GM23338 (cell line): ENCODE measurements around the gene SPRR1A. TPM values are rescaled to one million over a fixed set of nuclear protein-coding genes. Genes with fewer than 3 reads are reported as not detected.

Experiments used
- ATAC-seq: fragments of 200-7000 bp; cut with Tn5 transposase; 3 replicates; pipeline ENCODE4 v1.9.1; 2020
- DNase-seq: peaks from one replicate; pipeline ENCODE4 v3.0.0-alpha.2; 2015; ENCODE audit warnings: low spot score
- H2AFZ ChIP-seq: fragments of 200-600 bp; sonication (generic); 2 replicates; pipeline ENCODE4 v1.8.0; 2016; ENCODE audit warnings: antibody characterized with exemption, mild to moderate bottlenecking, moderate library complexity
- H3F3A ChIP-seq: fragments of 200-600 bp; sonication (generic); replicated peaks from 2 replicates; pipeline ENCODE4 v1.8.0; 2017; ENCODE audit warnings: antibody characterized with exemption, mixed run types, low read depth
- H3K27ac ChIP-seq: fragments of 200-600 bp; sonication (generic); 2 replicates; pipeline ENCODE4 v1.6.1; 2016; ENCODE audit warnings: low read depth
- H3K27me3 ChIP-seq: fragments of 200-600 bp; sonication (generic); 2 replicates; pipeline ENCODE4 v1.8.0; 2016; ENCODE audit warnings: mild to moderate bottlenecking, mixed run types, moderate library complexity; ENCODE audit not compliant: insufficient read depth
- H3K36me3 ChIP-seq: fragments of 200-600 bp; sonication (generic); 2 replicates; pipeline ENCODE4 v1.8.0; 2016; ENCODE audit warnings: mild to moderate bottlenecking; ENCODE audit not compliant: insufficient read depth
- H3K4me1 ChIP-seq: fragments of 200-600 bp; sonication (generic); 2 replicates; pipeline ENCODE4 v1.8.0; 2016; ENCODE audit warnings: mild to moderate bottlenecking, moderate library complexity; ENCODE audit not compliant: insufficient read depth
- H3K4me2 ChIP-seq: fragments of 200-600 bp; sonication (generic); 2 replicates; pipeline ENCODE4 v1.7.1; 2017; ENCODE audit warnings: mixed run types
- H3K4me3 ChIP-seq: fragments of 200-600 bp; sonication (generic); 2 replicates; pipeline ENCODE4 v1.6.1; 2016; ENCODE audit warnings: mixed run types
- H3K79me2 ChIP-seq: fragments of 200-600 bp; sonication (generic); replicated peaks from 2 replicates; pipeline ENCODE4 v1.8.0; 2017; ENCODE audit warnings: mild to moderate bottlenecking; ENCODE audit not compliant: insufficient read depth
- H3K9me2 ChIP-seq: fragments of 200-600 bp; sonication (generic); 2 replicates; pipeline ENCODE4 v1.8.0; 2017; ENCODE audit not compliant: insufficient read depth
- H4K20me1 ChIP-seq: fragments of 200-600 bp; sonication (generic); replicated peaks from 2 replicates; pipeline ENCODE4 v1.8.0; 2017; ENCODE audit warnings: mild to moderate bottlenecking; ENCODE audit not compliant: insufficient read depth
- H3K27ac Mint-ChIP-seq: 2 replicates; pipeline ENCODE4 v1.8.0; 2020; ENCODE audit warnings: inconsistent platforms, mild to moderate bottlenecking, moderate library complexity, mixed read lengths
- H3K27me3 Mint-ChIP-seq: 3 replicates; pipeline ENCODE4 v1.8.0; 2022; ENCODE audit warnings: low read depth, mild to moderate bottlenecking, moderate library complexity, mixed read lengths, inconsistent platforms; ENCODE audit not compliant: insufficient read depth, poor library complexity
- H3K36me3 Mint-ChIP-seq: 3 replicates; pipeline ENCODE4 v1.8.0; 2021; ENCODE audit warnings: low read depth, mild to moderate bottlenecking, inconsistent platforms, moderate library complexity, mixed read lengths
- H3K4me1 Mint-ChIP-seq: 3 replicates; pipeline ENCODE4 v1.8.0; 2020; ENCODE audit warnings: mild to moderate bottlenecking, inconsistent platforms, mixed read lengths
- H3K4me3 Mint-ChIP-seq: 3 replicates; pipeline ENCODE4 v1.8.0; 2021; ENCODE audit warnings: moderate library complexity, mild to moderate bottlenecking, inconsistent platforms, mixed read lengths
- H3K9me3 Mint-ChIP-seq: 3 replicates; pipeline ENCODE4 v1.8.0; 2020; ENCODE audit warnings: moderate library complexity, mild to moderate bottlenecking, inconsistent platforms, mixed read lengths
- CREB1 ChIP-seq: fragments of 250-450 bp; sonication (Bioruptor Pico); IDR thresholded peaks from 2 replicates; pipeline ENCODE4 v1.5.0; 2020; ENCODE audit warnings: low read depth, mild to moderate bottlenecking, moderate library complexity
- JUNB ChIP-seq: IDR thresholded peaks from one replicate; pipeline ENCODE4 v1.6.1; 2016; ENCODE audit warnings: antibody characterized with exemption; ENCODE audit not compliant: unreplicated experiment
- NANOG ChIP-seq: IDR thresholded peaks from 2 replicates; pipeline ENCODE4 v1.6.1; 2016; ENCODE audit warnings: antibody characterized with exemption, borderline replicate concordance
- ZNF114 ChIP-seq: fragments of 250-450 bp; sonication (Bioruptor Pico); IDR thresholded peaks from 2 replicates; pipeline ENCODE4 v1.5.0; 2020; ENCODE audit warnings: mild to moderate bottlenecking, moderate library complexity
- ZNF331 ChIP-seq: fragments of 250-450 bp; sonication (Bioruptor Pico); IDR thresholded peaks from 2 replicates; pipeline ENCODE4 v1.5.0; 2020; ENCODE audit warnings: low read depth, mild to moderate bottlenecking, moderate library complexity
- polyA plus RNA-seq: library from polyadenylated mRNA; unstranded; fragments of >200 nt; fragmentation: Nextera tagmentation; extraction: Ambion mirVana; gene quantifications from 2 replicates; pipeline ENCODE4 v1.2.1, GENCODE V29; 2016
- total RNA-seq: library from RNA; depleted of rRNA; stranded (reverse); fragments of >200 nt; shearing (Covaris generic); gene quantifications from 2 replicates; pipeline ENCODE4 v1.2.3, GENCODE V29; 2014
- TF ChIP-seq, protein P1 (sequence below): fragments of 250-450 bp; sonication (Bioruptor Pico); IDR thresholded peaks from 2 replicates; pipeline ENCODE4 v1.5.0; 2020; ENCODE audit warnings: mild to moderate bottlenecking, moderate library complexity
- TF ChIP-seq, protein P2 (sequence below), 2 experiments: fragments of 200-600 bp in 1 of 2; sonication (generic) in 1 of 2; conservative IDR thresholded peaks; 2 replicates each; pipeline versions ENCODE4 v1.5.1 to v1.6.1; 2016 to 2017; ENCODE audit warnings: antibody characterized with exemption in 2 of 2, low read depth in 2 of 2, mild to moderate bottlenecking in 2 of 2, moderate library complexity in 1 of 2

The SPRR1A gene
- total and polyA plus RNA-seq, 2 experiments from 2014 or later, result not detected

DNA sequence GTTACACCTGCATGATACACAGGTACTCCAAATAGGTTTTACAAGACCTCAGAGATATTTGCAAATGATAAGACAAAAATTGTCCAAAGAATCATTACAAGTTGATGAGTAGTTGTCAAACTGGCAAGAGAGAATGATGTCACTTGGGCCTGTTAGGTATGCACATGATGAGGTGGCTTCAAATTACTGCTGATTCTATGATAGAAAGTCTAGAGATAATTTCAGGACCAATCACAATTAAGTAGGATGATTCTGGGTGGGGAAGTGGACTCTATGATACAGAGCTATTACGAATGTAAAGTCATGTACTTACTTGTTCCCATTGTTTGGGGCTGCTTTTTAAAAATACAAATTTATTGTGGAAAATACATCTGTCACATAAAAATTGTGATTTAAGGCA, 41.9 kb downstream of the SPRR1A start (continued):
- TF ChIP-seq, protein P1, sequence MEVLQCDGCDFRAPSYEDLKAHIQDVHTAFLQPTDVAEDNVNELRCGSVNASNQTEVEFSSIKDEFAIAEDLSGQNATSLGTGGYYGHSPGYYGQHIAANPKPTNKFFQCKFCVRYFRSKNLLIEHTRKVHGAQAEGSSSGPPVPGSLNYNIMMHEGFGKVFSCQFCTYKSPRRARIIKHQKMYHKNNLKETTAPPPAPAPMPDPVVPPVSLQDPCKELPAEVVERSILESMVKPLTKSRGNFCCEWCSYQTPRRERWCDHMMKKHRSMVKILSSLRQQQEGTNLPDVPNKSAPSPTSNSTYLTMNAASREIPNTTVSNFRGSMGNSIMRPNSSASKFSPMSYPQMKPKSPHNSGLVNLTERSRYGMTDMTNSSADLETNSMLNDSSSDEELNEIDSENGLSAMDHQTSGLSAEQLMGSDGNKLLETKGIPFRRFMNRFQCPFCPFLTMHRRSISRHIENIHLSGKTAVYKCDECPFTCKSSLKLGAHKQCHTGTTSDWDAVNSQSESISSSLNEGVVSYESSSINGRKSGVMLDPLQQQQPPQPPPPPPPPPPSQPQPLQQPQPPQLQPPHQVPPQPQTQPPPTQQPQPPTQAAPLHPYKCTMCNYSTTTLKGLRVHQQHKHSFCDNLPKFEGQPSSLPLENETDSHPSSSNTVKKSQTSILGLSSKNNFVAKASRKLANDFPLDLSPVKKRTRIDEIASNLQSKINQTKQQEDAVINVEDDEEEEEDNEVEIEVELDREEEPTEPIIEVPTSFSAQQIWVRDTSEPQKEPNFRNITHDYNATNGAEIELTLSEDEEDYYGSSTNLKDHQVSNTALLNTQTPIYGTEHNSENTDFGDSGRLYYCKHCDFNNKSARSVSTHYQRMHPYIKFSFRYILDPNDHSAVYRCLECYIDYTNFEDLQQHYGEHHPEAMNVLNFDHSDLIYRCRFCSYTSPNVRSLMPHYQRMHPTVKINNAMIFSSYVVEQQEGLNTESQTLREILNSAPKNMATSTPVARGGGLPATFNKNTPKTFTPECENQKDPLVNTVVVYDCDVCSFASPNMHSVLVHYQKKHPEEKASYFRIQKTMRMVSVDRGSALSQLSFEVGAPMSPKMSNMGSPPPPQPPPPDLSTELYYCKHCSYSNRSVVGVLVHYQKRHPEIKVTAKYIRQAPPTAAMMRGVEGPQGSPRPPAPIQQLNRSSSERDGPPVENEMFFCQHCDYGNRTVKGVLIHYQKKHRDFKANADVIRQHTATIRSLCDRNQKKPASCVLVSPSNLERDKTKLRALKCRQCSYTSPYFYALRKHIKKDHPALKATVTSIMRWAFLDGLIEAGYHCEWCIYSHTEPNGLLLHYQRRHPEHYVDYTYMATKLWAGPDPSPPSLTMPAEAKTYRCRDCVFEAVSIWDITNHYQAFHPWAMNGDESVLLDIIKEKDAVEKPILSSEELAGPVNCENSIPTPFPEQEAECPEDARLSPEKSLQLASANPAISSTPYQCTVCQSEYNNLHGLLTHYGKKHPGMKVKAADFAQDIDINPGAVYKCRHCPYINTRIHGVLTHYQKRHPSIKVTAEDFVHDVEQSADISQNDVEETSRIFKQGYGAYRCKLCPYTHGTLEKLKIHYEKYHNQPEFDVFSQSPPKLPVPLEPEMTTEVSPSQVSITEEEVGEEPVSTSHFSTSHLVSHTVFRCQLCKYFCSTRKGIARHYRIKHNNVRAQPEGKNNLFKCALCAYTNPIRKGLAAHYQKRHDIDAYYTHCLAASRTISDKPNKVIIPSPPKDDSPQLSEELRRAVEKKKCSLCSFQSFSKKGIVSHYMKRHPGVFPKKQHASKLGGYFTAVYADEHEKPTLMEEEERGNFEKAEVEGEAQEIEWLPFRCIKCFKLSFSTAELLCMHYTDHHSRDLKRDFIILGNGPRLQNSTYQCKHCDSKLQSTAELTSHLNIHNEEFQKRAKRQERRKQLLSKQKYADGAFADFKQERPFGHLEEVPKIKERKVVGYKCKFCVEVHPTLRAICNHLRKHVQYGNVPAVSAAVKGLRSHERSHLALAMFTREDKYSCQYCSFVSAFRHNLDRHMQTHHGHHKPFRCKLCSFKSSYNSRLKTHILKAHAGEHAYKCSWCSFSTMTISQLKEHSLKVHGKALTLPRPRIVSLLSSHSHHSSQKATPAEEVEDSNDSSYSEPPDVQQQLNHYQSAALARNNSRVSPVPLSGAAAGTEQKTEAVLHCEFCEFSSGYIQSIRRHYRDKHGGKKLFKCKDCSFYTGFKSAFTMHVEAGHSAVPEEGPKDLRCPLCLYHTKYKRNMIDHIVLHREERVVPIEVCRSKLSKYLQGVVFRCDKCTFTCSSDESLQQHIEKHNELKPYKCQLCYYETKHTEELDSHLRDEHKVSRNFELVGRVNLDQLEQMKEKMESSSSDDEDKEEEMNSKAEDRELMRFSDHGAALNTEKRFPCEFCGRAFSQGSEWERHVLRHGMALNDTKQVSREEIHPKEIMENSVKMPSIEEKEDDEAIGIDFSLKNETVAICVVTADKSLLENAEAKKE (CRISPR knock-in tag), result no peak
- TF ChIP-seq NANOG, result no peak
- TF ChIP-seq, protein P2, sequence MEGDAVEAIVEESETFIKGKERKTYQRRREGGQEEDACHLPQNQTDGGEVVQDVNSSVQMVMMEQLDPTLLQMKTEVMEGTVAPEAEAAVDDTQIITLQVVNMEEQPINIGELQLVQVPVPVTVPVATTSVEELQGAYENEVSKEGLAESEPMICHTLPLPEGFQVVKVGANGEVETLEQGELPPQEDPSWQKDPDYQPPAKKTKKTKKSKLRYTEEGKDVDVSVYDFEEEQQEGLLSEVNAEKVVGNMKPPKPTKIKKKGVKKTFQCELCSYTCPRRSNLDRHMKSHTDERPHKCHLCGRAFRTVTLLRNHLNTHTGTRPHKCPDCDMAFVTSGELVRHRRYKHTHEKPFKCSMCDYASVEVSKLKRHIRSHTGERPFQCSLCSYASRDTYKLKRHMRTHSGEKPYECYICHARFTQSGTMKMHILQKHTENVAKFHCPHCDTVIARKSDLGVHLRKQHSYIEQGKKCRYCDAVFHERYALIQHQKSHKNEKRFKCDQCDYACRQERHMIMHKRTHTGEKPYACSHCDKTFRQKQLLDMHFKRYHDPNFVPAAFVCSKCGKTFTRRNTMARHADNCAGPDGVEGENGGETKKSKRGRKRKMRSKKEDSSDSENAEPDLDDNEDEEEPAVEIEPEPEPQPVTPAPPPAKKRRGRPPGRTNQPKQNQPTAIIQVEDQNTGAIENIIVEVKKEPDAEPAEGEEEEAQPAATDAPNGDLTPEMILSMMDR (conservative IDR thresholded peaks at IDR 0.05; ENCODE audit: low read depth in 2 of 2), result no peak

DNA sequence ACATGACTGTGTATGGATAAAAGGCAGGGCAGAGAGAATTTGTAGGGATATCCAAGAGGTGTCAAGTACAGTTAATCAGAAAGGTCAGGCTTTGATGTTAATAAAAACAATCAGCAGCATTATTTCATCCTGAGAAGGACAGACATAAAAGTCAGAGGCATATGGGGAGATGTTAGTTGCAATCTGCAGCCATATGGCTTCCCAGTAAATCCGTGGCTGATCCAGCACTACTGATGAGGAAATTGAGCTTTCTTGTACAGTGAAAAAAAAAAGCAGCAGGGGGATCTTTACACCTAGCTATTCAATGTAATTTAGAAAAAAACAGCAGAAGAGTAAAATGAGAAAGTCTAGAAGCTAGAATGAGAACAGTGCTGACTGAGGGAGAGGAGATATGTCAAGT, 44.9 kb downstream of the SPRR1A start:
- Histone ChIP-seq H4K20me1 (no peaks in the 10 kb centered on the region), H3K27ac (no peak overlapping the region), H3K4me3 (no peak overlapping the region), H2AFZ (no peak overlapping the region), H3K36me3 (no peaks in the 10 kb centered on the region), H3K9me2 (peaks cover 5% of the 10 kb centered on the region; the same call in 1 of the 2 replicates), H3K27me3 (no peaks in the 10 kb centered on the region), H3K4me1 (peaks cover 4% of the 10 kb centered on the region; the same call in 1 of the 2 replicates), H3F3A (no peaks in the 10 kb centered on the region), H3K79me2 (no peaks in the 10 kb centered on the region), H3K4me2 (no peak overlapping the region)
- H3K27ac Mint-ChIP-seq, result no peak overlapping the region
- no peaks in the 10 kb centered on the region for H3K36me3 Mint-ChIP-seq
- ATAC-seq (no peak), DNase-seq (no peak)
- H3K9me3 Mint-ChIP-seq, result peaks cover 3% of the 10 kb centered on the region; the same call in 1 of the 3 replicates
- H3K4me1 Mint-ChIP-seq, result peaks cover 11% of the 10 kb centered on the region; the same call in 2 of the 3 replicates
- H3K4me3 Mint-ChIP-seq, result no peak overlapping the region
- H3K27me3 Mint-ChIP-seq, result peaks cover 1% of the 10 kb centered on the region
- TF ChIP-seq CREB1 (CRISPR knock-in tag) (no peak), ZNF331 (CRISPR knock-in tag) (no peak), ZNF114 (CRISPR knock-in tag) (no peak), JUNB (no peak)
